ENCODE results near the gene SEC24C.
"Not testable (repeated sequence)": the region's sequence is repeated elsewhere in the genome, so short reads cannot be mapped to it uniquely, and the experiment has no call there.

The SEC24C gene

DNA sequence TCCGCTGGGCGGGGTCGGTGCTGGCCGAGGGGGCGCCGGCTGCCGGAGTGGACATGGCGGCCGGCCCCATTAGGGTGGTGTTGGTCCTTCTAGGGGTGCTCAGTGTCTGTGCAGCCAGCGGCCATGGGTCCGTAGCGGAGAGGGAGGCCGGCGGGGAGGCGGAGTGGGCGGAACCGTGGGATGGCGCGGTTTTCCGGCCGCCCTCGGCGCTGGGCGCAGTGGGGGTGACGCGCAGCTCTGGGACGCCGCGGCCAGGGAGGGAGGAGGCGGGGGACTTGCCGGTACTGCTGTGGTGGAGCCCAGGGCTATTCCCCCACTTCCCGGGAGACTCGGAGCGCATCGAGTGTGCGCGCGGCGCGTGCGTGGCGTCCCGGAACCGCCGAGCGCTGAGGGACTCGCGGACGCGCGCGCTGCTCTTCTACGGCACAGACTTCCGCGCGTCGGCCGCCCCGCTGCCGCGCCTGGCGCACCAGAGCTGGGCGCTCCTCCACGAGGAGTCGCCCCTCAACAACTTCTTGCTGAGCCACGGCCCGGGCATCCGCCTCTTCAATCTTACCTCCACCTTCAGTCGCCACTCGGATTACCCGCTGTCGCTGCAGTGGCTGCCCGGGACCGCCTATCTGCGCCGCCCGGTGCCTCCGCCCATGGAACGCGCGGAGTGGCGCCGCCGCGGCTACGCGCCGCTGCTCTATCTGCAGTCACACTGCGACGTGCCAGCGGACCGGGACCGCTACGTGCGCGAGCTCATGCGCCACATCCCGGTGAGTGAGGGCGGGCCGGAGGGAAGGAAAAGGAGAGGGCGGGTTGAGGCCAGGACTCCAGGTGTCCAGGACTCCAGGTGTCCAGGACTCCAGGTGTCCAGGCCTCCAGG lies 28.3 kb downstream of the SEC24C start:
- peak; percentile 53 to 55 for DNase-seq (ENCODE audit: low read depth in 2 of 2)

DNA sequence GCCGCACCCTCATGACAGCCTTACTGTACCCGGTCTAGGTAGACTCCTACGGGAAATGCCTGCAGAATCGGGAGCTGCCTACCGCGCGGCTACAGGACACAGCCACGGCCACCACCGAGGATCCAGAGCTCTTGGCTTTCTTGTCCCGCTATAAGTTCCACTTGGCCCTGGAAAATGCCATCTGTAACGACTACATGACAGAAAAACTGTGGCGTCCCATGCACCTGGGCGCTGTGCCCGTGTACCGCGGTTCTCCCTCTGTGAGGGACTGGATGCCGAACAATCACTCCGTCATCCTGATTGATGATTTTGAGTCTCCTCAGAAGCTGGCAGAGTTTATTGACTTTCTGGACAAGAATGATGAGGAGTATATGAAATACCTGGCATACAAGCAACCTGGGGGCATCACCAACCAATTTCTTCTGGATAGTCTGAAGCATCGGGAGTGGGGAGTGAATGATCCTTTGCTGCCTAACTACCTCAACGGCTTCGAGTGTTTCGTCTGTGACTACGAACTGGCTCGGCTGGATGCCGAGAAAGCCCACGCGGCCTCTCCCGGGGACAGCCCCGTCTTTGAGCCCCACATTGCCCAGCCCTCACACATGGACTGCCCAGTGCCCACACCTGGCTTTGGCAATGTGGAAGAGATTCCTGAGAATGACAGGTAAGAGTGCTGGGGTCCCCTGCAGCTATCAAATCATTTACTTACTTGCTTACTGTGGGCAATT lies 29.1 kb downstream of the SEC24C start:
- DNase-seq (ENCODE audit: low read depth in 2 of 2): no peak

DNA sequence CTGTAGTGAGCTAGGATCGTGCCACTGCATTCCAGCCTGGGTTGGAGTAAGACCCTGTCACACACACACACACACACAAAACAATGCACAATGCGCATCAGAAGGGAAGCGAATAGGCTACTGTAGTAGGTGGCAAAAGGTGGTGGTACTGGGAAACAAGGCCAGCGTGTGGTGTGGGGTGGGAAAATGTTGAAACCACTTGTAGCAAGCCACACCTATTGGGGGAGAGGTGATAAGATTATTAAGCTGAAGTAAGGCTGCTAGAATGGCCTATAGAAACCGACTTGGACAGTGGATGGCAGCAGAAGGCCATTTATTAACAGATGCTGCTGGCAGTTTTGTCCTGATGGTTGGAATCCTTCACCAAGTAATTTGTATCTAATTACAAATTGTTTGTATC lies 30.5 kb downstream of the SEC24C start:
- no peak for DNase-seq (ENCODE audit: low read depth in 2 of 2)

DNA sequence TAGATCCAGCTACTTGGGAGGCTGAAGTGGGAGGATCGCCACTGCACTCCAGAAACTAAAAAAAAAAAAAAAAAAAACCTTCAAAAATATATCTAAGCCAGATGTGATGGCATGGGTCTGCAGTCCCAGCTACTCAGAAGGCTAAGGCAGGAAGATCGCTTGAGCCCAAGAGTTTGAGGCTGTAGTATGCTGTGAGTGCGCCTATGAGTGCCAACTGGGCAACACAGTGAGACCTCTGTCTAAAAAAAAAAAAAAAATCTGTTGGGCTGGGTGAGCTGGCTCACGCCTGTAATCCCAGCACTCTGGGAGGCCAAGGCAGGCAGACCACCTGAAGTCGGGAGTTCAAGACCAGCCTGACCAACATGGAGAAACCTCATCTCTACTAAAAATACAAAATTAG lies 34.8 kb downstream of the SEC24C start:
- no peak for DNase-seq (ENCODE audit: low read depth in 2 of 2)

DNA sequence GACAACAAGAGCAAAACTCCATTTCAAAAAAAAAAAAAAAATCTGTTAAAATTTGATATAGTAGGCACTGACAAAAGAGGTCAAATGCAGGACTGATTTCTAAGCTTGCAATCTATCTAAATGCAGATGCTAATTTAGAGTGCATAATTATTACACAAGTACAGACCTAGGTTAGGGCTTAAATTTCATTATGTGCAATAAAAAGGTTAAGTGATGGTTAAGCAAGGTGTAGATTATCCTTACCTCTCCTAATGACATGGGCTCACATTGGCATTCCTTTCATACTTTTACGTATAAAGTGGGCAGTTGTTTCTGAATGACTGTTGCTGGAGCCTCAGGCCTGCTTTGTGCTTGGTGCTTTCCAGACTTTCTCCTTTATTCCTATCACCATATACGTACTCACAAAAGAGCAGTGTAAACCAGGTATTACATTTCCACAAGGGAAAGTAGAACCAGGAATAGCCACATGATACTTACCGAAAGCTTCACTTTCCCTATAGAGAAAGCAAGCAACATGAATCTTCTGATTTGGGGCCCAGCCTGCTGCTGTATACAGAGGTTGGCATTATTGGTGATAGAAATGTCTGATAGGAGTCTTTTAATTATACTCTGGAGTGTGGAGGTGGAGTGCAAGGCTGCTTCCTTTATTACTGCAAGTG lies 35.5 kb downstream of the SEC24C start:
- DNase-seq (ENCODE audit: low read depth in 2 of 2): no peak

DNA sequence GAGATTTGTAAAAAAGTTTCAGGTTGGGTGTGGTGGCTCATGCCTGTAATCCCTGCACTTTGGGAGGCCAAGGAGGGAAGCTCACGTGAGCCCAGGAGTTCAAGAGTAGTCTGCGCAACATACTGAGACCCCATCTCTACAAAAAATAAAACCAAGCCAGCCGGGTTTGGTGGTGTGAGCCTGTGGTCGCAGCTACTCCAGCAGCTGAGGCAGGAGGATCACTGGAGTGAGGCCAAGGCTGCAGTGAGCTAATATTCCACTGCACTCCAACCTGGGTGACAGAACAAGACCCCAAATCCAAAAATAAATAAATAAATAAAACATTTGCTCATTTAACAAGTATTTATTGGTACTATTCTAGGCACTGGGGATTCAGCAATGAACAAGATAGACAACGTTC lies 36.1 kb downstream of the SEC24C start:
- DNase-seq (ENCODE audit: low read depth in 2 of 2): no peak

DNA sequence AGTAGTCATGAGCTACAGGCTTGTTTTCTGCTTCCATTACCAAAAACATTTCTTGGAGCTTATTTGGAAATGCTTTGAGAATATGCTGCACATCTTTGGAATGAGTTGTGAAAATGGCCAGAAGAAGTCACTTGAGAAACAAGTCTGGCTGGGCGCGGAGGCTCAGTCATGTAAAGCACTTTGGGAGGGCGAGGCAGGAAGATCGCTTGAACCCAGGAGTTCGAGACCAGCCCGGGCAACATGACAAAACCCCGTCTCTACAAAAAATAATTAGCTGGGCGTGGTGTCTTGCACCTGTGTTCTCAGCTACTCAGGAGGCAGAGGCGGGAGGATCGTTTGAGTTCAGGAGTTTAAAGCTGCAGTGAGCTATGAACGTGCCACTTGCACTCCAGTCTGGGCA lies 36.8 kb downstream of the SEC24C start:
- no peak for DNase-seq (ENCODE audit: low read depth in 2 of 2)

DNA sequence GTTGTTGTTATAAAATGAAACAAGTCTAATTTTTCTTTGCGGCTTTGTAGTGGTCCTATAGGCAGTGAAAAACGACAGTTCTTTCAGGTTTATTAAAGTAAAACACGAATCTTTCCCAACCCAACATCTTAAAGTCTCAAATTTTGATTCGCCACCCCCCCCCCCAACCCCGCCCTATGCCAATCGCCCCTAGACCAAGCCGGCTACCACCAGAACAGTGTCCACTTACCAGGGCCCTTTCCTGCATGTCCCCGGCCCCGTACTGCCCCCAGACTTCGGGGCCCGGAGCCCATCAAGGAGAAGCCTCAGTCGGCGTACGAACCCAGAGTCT lies 37.3 kb downstream of the SEC24C start:
- no peak for DNase-seq (ENCODE audit: low read depth in 2 of 2)

DNA sequence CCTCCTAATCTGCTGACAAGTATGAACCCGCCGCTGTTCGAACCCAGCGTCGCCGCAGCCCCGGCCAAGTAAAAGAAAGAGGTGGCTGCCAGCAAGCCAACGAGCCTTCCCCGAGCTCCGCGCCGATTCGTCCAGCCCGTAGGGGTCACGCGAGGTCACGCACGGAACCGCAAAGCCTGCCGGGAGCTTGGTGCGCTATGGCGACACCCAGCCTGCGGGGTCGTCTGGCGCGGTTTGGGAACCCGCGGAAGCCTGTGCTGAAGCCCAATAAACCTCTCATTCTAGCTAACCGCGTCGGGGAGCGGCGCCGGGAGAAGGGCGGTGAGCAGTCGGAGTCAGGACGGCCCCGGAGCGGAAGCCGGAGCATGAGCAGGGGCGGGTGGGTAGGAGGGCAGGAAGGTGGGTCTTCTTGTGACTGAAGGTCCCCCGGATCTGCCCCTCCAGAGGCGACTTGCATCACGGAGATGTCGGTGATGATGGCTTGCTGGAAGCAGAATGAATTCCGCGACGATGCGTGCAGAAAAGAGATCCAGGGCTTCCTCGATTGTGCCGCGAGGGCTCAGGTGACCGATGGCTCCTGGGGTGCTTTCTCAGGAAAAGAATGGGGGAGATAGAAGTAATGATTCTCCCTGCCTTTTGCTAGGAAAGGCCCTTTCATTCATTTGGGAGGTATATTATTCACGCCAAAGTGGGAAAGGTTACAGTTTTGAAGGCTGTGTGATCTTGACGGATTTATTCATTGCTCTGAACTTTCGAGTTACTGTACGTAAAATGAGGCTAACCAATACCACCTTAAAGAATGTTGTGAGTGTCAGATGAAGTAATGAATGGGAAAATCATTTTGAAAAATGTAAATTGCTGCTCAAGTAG lies 37.9 kb downstream of the SEC24C start, which contains the start of gene CHCHD1:
Gene CHCHD1 (plus strand): TSS at position 170 of the 870 bp plus-strand sequence. CDS start 28 bp downstream, at position 198.
- peak; percentile 75 to 85 for DNase-seq (ENCODE audit: low read depth in 2 of 2)

DNA sequence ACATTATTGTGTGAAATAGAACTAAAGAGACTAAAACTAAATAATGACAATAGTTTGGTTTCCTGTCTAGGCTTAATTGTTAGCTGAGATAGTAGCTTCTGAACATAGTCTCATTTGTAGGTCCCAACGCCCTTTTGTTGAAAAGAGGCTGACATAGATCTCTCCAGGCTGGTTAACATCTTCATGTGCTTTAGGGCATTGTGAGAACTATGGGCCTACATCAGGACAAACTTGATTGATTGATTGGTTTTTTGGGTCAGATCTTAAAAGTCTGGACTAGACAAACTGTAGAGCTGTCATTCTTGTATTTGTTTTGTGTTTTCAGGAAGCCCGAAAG lies 38.5 kb downstream of the SEC24C start:
- no peak for DNase-seq (ENCODE audit: low read depth in 2 of 2)

DNA sequence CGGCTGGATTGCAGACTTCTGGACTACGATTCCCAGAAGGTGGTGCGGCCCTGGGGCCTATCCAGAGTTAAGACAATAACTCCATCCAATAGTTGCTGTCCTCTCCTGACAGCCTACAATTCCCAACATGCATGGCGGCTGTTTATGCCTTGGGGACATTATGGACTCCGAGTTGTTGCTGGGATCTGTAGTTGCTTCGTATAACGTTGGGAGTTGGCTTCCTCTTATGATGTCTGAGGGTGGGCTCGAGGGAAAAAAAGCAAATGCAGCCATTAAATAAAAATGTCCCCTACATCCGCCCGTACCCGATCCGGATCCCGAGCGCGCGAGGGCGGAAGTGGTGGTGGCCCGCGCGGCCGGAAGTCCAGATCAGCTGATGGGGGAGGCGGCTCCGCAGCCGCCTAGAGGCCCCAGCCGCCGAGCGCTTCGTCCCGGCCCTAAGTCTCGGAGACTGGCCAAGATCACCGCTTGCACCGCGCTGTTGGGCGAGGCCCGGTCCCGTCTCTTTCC lies 41.1 kb downstream of the SEC24C start, which contains the start of gene ZSWIM8:
Gene ZSWIM8 (plus strand): TSS at position 396 of the 510 bp plus-strand sequence. CDS start 273 bp downstream, outside the sequence.
- peak; percentile 73 to 75 for DNase-seq (ENCODE audit: low read depth in 2 of 2)

DNA sequence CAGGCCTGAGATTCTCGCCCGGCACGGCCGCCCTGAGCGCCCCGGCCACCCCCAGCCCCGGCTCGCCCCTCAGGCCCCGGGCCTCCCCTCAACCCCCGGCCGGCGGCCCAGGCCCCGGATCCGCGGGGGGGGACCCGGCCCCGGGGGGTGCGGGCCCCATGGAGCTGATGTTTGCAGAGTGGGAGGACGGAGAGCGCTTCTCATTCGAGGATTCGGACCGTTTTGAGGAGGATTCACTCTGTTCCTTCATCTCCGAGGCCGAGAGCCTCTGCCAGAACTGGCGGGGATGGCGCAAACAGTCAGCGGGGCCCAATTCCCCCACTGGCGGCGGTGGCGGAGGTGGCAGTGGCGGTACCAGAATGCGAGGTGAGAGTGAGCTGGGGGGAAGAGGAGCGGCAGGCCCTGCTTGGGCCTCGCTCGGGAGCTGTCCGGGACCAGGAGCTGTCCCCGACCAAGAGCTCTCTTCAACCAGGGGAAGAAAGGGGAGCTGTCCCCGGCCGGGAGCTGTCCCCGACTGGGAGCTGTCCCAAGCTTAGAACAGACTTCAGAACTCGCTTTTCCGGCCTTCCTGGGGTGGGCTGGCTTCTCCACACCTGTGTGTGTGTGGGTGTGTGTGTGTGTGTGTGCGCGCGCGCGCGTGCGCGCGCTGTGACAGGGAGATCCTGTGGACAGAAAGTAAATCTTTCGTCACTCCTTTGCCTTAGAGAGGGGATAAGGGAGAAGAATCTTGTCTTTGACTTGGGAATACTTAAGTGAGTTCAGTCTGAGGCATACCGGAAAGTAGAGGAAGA lies 41.7 kb downstream of the SEC24C start:
- DNase-seq (ENCODE audit: low read depth in 2 of 2): peak in 1 of 2 donors; percentile 21

DNA sequence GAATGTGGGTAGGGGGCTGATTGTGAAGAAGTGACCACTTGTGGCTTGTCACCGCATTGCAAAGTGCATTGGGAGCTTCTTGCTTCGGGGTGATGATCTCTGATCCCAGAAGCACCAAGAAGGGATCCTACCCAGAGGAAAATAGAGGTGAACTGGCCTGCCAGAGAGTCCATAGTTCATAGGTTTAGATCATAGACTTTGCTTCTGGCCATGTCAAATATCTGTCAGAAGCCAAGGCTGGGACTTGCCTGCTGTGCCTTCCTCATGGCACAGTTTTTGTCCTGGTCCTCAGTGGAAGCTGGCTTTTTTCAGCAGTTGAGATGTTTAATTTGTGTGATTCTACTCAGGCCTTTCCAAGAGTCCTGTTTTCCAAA lies 42.3 kb downstream of the SEC24C start:
- DNase-seq (ENCODE audit: low read depth in 2 of 2): no peak

DNA sequence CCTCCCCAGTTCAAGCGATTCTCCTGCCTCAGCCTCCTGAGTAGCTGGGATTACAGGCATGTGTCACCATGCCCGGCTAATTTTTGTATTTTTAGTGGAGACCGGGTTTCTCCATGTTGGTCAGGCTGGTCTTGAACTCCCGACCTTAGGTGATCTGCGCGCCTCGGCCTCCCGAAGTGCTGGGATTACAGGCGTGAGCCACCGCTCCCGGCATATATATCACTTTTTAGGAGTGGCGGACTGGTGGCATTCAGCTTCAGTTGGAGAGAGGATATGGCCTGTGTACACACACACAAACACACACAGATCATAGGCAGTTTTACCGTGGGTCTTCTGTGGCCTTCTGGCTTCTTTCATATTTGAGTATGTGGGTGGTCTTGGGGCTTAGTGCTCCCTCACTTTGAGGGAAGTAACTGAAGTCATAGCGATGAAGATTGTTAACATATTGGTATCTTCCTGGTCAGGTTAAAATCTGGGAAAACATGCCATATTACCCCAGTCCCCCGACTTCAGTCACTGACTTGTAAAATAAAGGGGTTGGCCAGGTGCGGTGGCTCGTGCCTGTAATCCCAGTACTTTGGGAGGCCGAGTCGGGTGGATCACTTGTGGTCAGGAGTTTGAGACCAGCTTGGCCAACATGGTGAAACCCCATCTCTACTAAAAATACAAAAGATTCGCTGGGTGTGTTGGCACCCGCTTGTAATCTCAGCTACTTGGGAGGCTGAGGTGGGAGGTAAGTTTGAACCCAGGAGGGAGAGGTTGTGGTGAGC lies 43.0 kb downstream of the SEC24C start:
- DNase-seq (ENCODE audit: low read depth in 2 of 2): not testable (repeated sequence)

DNA sequence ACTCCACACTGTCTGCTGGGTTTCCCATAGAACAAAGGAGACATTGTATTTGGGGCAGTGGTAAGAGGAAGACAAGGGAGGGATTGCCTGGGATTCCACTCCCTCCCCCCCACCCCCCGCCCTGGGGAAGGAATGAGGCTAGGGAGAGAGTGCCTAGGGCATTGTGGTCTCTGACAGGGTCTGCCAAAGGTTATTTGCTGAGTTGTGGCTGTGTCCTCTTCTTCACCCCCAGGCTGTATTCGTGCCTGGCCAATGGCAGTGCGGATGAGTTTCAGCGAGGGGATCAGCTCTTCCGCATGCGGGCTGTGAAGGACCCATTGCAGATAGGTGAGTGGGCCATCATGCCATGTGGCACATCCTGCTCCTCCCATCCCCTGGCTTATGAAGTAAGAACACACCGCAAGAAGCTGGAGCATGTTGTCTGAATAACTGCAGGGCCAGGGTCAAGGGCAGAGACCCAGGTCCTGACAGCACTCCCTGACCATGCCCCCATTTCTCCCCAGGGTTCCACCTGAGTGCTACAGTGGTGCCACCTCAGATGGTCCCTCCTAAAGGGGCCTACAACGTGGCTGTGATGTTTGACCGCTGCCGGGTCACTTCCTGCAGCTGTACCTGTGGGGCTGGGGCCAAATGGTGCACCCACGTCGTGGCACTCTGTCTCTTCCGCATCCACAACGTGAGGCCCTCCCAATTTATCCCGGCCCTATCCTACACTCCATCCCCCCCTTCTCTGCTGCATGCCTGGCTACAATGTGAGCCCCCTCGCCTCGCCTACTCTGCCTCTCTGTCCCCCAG lies 44.9 kb downstream of the SEC24C start:
- DNase-seq (ENCODE audit: low read depth in 2 of 2): no peak

DNA sequence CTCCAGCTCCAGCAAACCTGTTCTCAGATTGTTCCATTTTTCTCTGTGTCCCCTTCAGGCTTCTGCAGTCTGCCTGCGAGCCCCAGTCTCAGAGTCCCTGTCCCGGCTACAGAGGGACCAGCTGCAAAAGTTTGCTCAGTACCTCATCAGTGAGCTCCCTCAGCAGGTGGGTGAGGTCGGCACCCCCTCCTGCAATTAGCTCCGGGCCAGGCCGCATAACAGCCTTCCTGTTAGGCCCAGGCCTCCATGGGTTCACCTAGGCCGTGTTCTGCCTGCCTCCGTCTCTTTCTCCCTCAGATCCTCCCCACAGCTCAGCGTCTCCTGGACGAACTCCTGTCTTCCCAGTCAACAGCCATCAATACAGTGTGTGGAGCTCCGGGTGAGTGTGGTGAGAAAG lies 45.5 kb downstream of the SEC24C start:
- no peak for DNase-seq (ENCODE audit: low read depth in 2 of 2)

DNA sequence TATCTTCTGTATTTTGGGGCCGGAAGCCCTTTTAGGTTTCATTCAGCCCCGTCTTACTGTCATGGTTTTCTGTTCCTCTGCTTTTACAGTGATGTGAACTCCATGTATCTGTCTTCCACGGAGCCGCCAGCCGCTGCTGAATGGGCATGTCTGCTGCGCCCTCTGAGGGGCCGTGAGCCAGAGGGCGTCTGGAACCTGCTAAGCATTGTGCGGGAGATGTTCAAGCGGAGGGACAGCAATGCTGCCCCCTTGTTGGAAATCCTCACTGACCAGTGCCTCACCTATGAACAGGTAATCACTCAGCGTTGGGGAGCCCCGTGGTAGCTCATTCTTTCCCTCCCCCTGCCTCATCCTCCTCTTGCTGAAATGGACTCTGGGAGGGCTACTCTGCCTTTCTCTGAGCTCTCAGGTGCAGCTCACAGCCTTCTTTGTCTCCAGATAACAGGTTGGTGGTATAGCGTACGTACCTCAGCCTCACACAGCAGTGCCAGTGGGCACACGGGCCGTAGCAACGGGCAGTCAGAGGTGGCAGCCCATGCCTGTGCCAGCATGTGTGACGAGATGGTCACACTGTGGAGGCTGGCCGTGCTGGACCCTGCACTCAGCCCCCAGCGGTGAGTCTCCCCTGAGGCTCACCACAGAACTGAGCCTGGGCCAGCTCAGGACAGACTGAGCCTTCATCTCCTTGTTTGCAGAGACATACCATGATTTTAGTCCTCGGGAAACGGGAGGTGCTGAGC lies 46.9 kb downstream of the SEC24C start:
- no peak for DNase-seq (ENCODE audit: low read depth in 2 of 2)

DNA sequence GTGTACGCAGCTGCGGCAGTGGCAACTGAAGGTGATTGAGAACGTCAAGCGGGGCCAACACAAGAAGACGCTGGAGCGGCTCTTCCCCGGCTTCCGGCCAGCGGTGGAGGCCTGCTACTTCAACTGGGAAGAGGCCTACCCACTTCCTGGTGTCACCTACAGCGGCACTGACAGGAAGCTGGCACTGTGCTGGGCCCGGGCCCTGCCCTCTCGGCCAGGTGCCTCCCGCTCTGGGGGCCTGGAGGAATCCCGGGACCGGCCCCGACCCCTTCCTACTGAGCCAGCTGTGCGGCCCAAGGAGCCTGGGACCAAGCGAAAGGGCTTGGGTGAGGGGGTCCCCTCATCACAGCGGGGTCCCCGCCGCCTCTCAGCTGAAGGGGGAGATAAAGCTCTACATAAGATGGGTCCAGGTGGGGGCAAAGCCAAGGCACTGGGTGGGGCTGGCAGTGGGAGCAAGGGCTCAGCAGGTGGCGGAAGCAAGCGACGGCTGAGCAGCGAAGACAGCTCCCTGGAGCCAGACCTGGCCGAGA lies 47.8 kb downstream of the SEC24C start:
- no peak for DNase-seq (ENCODE audit: low read depth in 2 of 2)
